GM12878 (cell line): ENCODE results near the gene MRGPRE. TPM values are rescaled to one million over a fixed set of nuclear protein-coding genes. Genes with fewer than 3 reads are reported as not detected.

Source experiments
- ATAC-seq: fragments of 200-7000 bp; cut with Tn5 transposase; 3 replicates; pipeline ENCODE4 v1.9.1; 2020; ENCODE audit warnings: mild to moderate bottlenecking, moderate library complexity
- BruUV-seq: library from RNA; stranded (reverse); fragments of 400-500 nt; replicated peaks from 2 replicates; lab custom pipeline; 2021; lab: Mats Ljungman, UMichigan
- CTCF ChIA-PET: fragments of 300-600 bp; sonication (Branson Sonifier 250); formaldehyde crosslinking; extraction: SDS; loops from one replicate; lab custom pipeline; 2021; ENCODE audit warnings: inconsistent platforms; lab: Yijun Ruan, JAX
- POLR2A ChIA-PET: fragments of 350-600 bp; formaldehyde crosslinking; extraction: SDS; loops from one replicate; lab custom pipeline; 2021; ENCODE audit warnings: inconsistent platforms; lab: Charles Lee
- RAD21 ChIA-PET: fragments of 300-600 bp; sonication (Branson Sonifier 250); formaldehyde crosslinking; loops from one replicate; lab custom pipeline; 2023; ENCODE audit warnings: antibody characterized with exemption; ENCODE audit not compliant: unreplicated experiment; lab: Charles Lee
- SMC1A ChIA-PET: fragments of 300-600 bp; sonication (Branson Sonifier 250); formaldehyde crosslinking; loops from one replicate; lab custom pipeline; 2023; ENCODE audit not compliant: unreplicated experiment, uncharacterized antibody; lab: Charles Lee
- DNase-seq: peaks from one replicate; pipeline ENCODE4 v3.0.0-alpha.2; 2011; ENCODE audit warnings: low read depth, low spot score
- FAIRE-seq: peaks from 3 replicates; lab custom pipeline; 2011; peaks lifted over from hg19 to GRCh38; lab: Jason Lieb, UNC
- H2AFZ ChIP-seq: 2 replicates; pipeline ENCODE4 v1.6.0; 2011; ENCODE audit warnings: low read depth, low read length, control low read depth; ENCODE audit not compliant: control insufficient read depth
- H3K27ac ChIP-seq: 2 replicates; pipeline ENCODE4 v1.5.1; 2011; ENCODE audit warnings: control low read depth; ENCODE audit not compliant: control insufficient read depth, insufficient read depth
- H3K27me3 ChIP-seq, 2 experiments: replicated peaks in 1 of 2; 2 replicates each; pipeline versions ENCODE4 v1.6.0 to v1.6.1; 2011; ENCODE audit warnings: low read length in 1 of 2; ENCODE audit not compliant: control insufficient read depth in 2 of 2, insufficient read depth in 2 of 2
- H3K36me3 ChIP-seq, 2 experiments: 2 replicates each; pipeline ENCODE4 v1.5.1; 2011; ENCODE audit warnings: low read length in 1 of 2; ENCODE audit not compliant: control insufficient read depth in 2 of 2, insufficient read depth in 2 of 2
- H3K4me1 ChIP-seq: 2 replicates; pipeline ENCODE4 v1.6.1; 2011; ENCODE audit warnings: mild to moderate bottlenecking, low read length, moderate library complexity, mixed read lengths; ENCODE audit not compliant: control insufficient read depth, insufficient read depth
- H3K4me2 ChIP-seq: 2 replicates; pipeline ENCODE4 v1.6.0; 2011; ENCODE audit warnings: control low read depth; ENCODE audit not compliant: control insufficient read depth, insufficient read depth
- H3K4me3 ChIP-seq: fragments of 200-600 bp; sonication (generic); 2 replicates; pipeline ENCODE4 v1.5.1; 2016
- H3K79me2 ChIP-seq: 2 replicates; pipeline ENCODE4 v1.6.0; 2011; ENCODE audit warnings: low read length; ENCODE audit not compliant: control insufficient read depth, insufficient read depth
- H3K9ac ChIP-seq: 2 replicates; pipeline ENCODE4 v1.8.0; 2011; ENCODE audit warnings: low read length, control low read depth, mixed read lengths; ENCODE audit not compliant: control insufficient read depth, insufficient read depth
- H3K9me3 ChIP-seq: replicated peaks from 3 replicates; pipeline ENCODE4 v1.5.1; 2011; ENCODE audit warnings: mild to moderate bottlenecking, low read length; ENCODE audit not compliant: control insufficient read depth, insufficient read depth
- H4K20me1 ChIP-seq: 2 replicates; pipeline ENCODE4 v1.6.0; 2011; ENCODE audit not compliant: control insufficient read depth, insufficient read depth
- DPF2 ChIP-seq: fragments of 450-650 bp; IDR thresholded peaks from 2 replicates; pipeline ENCODE4 v1.6.1; 2017; ENCODE audit warnings: mild to moderate bottlenecking
- HDAC2 ChIP-seq: fragments of 200-600 bp; sonication (generic); IDR thresholded peaks from 2 replicates; pipeline ENCODE4 v1.6.1; 2017
- JUNB ChIP-seq: IDR thresholded peaks from 2 replicates; pipeline ENCODE4 v1.6.1; 2016; ENCODE audit warnings: antibody characterized with exemption, mild to moderate bottlenecking
- PAX5 ChIP-seq: IDR thresholded peaks from 2 replicates; pipeline ENCODE4 v1.6.1; 2011; ENCODE audit warnings: low read depth, low read length, borderline replicate concordance
- SIN3A ChIP-seq: IDR thresholded peaks from 2 replicates; pipeline ENCODE4 v1.6.1; 2012; ENCODE audit warnings: low read depth, low read length, improper control_type of control experiment
- SUZ12 ChIP-seq: fragments of 200-600 bp; sonication (generic); IDR thresholded peaks from one replicate; pipeline ENCODE4 v1.6.1; 2018; ENCODE audit warnings: antibody characterized with exemption, mild to moderate bottlenecking; ENCODE audit not compliant: unreplicated experiment
- TARDBP ChIP-seq: IDR thresholded peaks from 2 replicates; pipeline ENCODE4 v1.6.1; 2016; ENCODE audit warnings: borderline replicate concordance
- TCF3 ChIP-seq: IDR thresholded peaks from 2 replicates; pipeline ENCODE4 v1.6.1; 2012; ENCODE audit warnings: low read depth, mild to moderate bottlenecking, low read length, borderline replicate concordance; ENCODE audit not compliant: insufficient read depth
- YY1 ChIP-seq: IDR thresholded peaks from 2 replicates; pipeline ENCODE4 v1.6.1; 2011; ENCODE audit warnings: low read depth, mild to moderate bottlenecking, low read length
- ZNF24 ChIP-seq: fragments of 450-650 bp; IDR thresholded peaks from 2 replicates; pipeline ENCODE4 v1.6.1; 2017; ENCODE audit warnings: antibody characterized with exemption, mild to moderate bottlenecking
- ZSCAN29 ChIP-seq: fragments of 450-650 bp; IDR thresholded peaks from 2 replicates; pipeline ENCODE4 v1.6.1; 2017; ENCODE audit warnings: mild to moderate bottlenecking, moderate library complexity
- WGBS: methylation state at CpG from one replicate; pipeline ENCODE4 v1.1.6; 2016; ENCODE audit warnings: low lambda C conversion rate; ENCODE audit not compliant: insufficient replicate concordance, insufficient coverage; ENCODE audit errors: missing lambda C conversion rate; 5-methylcytosine and 5-hydroxymethylcytosine counted together
- in situ Hi-C: fragments of 300-500 bp; cut with MboI; formaldehyde crosslinking; loops from 9 replicates; pipeline ENCODE4 v1.14.3; 2018; ENCODE audit warnings: mixed read lengths
- intact Hi-C: fragments of 100-400 bp; cut with micrococcal nuclease; formaldehyde crosslinking; loops from one replicate; pipeline ENCODE4 v1.14.2; 2022; ENCODE audit not compliant: unreplicated experiment
- polyA plus RNA-seq, 11 experiments: library from polyadenylated mRNA; depleted of rRNA in 4 of 11; unstranded in 6 of 11; stranded (reverse) in 5 of 11; fragments of >200 nt; fragmentation: Nextera tagmentation in 4 of 11; fragmentation: Illumina TruSeq in 1 of 11; extraction: Ambion mirVana in 4 of 11; extraction: Trizol in 1 of 11; gene quantifications; 1 replicate in 1 of 11; 2 replicates in 10 of 11; pipeline versions ENCODE4 v1.2.1 to v1.2.3, GENCODE V29; 2011 to 2016; ENCODE audit warnings: inconsistent platforms in 2 of 11, missing spikeins in 2 of 11, low read depth in 1 of 11
- total RNA-seq, 4 experiments: library from RNA; depleted of rRNA in 3 of 4; stranded (reverse); fragments of >200 nt in 3 of 4; fragmentation: Illumina TruSeq in 1 of 4; extraction: Trizol in 1 of 4; gene quantifications; 2 replicates each; pipeline versions ENCODE4 v1.2.1 to v1.2.3, GENCODE V29; 2013 to 2021
- TF ChIP-seq, protein P1 (sequence below): fragments of 450-650 bp; formaldehyde crosslinking; IDR thresholded peaks from 2 replicates; pipeline ENCODE4 v1.4.0; 2022; ENCODE audit warnings: mild to moderate bottlenecking, moderate library complexity
- TF ChIP-seq, protein P2 (sequence below): IDR thresholded peaks from 2 replicates; pipeline ENCODE4 v1.6.1; 2012; ENCODE audit warnings: low read depth, low read length, improper control_type of control experiment
- TF ChIP-seq, protein P3 (sequence below): IDR thresholded peaks from 2 replicates; pipeline ENCODE4 v1.6.1; 2012; ENCODE audit warnings: low read length, inconsistent platforms

Gene MRGPRE
- total and polyA plus RNA-seq, 10 of the 15 experiments (the other 5 are each of a cell fraction or from before 2014, with no cell fraction given), result 0.34 TPM; not detected in 9

DNA sequence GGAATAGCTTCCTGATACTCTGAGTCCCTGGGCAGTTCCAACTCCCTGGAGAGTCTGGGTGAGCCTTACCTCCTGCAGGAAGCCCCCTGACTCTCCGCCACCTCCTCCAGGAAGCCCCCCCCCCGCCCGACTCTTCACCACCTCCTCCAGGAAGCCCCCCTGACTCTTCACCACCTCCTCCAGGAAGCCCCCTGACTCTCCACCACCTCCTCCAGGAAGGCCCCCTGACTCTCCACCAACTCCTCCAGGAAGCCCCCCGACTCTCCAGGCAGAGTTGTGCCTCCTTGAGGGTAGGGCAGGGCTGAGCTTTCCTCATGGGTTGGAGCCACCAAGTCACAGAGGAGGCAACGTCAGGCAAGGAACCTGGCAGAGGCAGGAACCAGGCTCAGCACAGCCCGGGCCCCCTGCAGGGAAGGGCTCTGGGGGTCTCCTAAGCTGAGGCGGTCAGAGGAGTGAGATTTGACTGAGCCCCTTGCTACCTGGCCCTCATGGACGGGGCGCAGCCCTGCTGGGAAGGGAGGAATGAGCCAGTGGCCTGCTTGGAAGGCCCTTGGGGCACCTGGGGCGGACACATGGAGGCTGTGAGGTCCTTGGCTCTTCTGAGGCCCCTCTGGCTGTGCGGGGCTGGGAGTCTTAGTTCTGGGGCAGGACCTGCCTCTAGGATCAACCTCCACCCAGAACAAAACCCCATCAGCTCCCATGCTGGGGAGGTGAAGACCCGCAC, 31.7 kb downstream of the MRGPRE start:
- intact Hi-C loops, result no loop called here
- DNase-seq (no peak), ATAC-seq (no peak), FAIRE-seq (no peak)
- H3K4me1 ChIP-seq, result no peaks in the 10 kb centered on the region
- BruUV-seq, result no TSS peak
- WGBS, result 8% methylated on average over 10 of the region's 12 CpGs
- POLR2A ChIA-PET, result no interaction called here
- RAD21 ChIA-PET, result no interaction called here
- H3K4me2 ChIP-seq, result no peak overlapping the region
- TF ChIP-seq ZSCAN29, result no peak
- TF ChIP-seq, protein P1, sequence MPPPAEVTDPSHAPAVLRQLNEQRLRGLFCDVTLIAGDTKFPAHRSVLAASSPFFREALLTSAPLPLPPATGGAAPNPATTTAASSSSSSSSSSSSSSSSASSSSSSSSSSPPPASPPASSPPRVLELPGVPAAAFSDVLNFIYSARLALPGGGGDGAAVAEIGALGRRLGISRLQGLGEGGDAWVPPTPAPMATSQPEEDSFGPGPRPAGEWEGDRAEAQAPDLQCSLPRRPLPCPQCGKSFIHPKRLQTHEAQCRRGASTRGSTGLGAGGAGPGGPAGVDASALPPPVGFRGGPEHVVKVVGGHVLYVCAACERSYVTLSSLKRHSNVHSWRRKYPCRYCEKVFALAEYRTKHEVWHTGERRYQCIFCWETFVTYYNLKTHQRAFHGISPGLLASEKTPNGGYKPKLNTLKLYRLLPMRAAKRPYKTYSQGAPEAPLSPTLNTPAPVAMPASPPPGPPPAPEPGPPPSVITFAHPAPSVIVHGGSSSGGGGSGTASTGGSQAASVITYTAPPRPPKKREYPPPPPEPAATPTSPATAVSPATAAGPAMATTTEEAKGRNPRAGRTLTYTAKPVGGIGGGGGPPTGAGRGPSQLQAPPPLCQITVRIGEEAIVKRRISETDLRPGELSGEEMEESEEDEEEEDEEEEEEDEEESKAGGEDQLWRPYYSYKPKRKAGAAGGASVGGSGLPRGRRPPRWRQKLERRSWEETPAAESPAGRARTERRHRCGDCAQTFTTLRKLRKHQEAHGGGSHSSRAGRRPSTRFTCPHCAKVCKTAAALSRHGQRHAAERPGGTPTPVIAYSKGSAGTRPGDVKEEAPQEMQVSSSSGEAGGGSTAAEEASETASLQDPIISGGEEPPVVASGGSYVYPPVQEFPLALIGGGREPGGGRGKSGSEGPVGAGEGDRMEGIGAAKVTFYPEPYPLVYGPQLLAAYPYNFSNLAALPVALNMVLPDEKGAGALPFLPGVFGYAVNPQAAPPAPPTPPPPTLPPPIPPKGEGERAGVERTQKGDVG (CRISPR knock-in tag), result no peak
- no peak for TF ChIP-seq PAX5
- no peak for TF ChIP-seq SIN3A
- no peak for TF ChIP-seq ZNF24
- TF ChIP-seq TARDBP, result no peak
- TF ChIP-seq, protein P2, sequence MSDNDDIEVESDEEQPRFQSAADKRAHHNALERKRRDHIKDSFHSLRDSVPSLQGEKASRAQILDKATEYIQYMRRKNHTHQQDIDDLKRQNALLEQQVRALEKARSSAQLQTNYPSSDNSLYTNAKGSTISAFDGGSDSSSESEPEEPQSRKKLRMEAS, result no peak
- no peak for TF ChIP-seq TCF3
- TF ChIP-seq, protein P3, sequence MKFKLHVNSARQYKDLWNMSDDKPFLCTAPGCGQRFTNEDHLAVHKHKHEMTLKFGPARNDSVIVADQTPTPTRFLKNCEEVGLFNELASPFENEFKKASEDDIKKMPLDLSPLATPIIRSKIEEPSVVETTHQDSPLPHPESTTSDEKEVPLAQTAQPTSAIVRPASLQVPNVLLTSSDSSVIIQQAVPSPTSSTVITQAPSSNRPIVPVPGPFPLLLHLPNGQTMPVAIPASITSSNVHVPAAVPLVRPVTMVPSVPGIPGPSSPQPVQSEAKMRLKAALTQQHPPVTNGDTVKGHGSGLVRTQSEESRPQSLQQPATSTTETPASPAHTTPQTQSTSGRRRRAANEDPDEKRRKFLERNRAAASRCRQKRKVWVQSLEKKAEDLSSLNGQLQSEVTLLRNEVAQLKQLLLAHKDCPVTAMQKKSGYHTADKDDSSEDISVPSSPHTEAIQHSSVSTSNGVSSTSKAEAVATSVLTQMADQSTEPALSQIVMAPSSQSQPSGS, result no peak
- no peak for TF ChIP-seq HDAC2
- TF ChIP-seq YY1, result no peak
- TF ChIP-seq SUZ12, result no peak
- no peak for TF ChIP-seq JUNB
- TF ChIP-seq DPF2, result no peak
- H3K9ac ChIP-seq, result no peak overlapping the region
- no peaks in the 10 kb centered on the region for H3K79me2 ChIP-seq
- H3K9me3 ChIP-seq, result no peaks in the 10 kb centered on the region
- in situ Hi-C loops, result no loop called here
- SMC1A ChIA-PET, result no interaction called here
- no peak overlapping the region for H3K27ac ChIP-seq
- no peak overlapping the region for H3K4me3 ChIP-seq
- CTCF ChIA-PET, result no interaction called here
- no peaks in the 10 kb centered on the region for H4K20me1 ChIP-seq
- H3K27me3 ChIP-seq, result peaks cover 0 to 2% of the 10 kb centered on the region in 2 experiments; a peak in 3 of 4 replicates
- H3K36me3 ChIP-seq, result no peaks in the 10 kb centered on the region
- no peak overlapping the region for H2AFZ ChIP-seq
